Mucosa of descending colon (tissue), 3 donors: Measurements from ENCODE around the gene C16orf92. TPM values are rescaled to one million over a fixed set of nuclear protein-coding genes. Genes with fewer than 3 reads are reported as not detected.

Experiments used
- ATAC-seq: fragments of 200-7000 bp; cut with Tn5 transposase; one replicate; pipeline ENCODE4 v1.9.1; 2020; ENCODE audit warnings: mild to moderate bottlenecking, moderate library complexity
- DNase-seq, 3 donors: peaks; one replicate each; pipeline ENCODE4 v3.0.0-alpha.2; 2020
- H3K36me3 ChIP-seq: fragments of 200-600 bp; one replicate; pipeline ENCODE4 v1.8.0; 2021; ENCODE audit warnings: low read depth, mild to moderate bottlenecking
- H3K4me1 ChIP-seq: fragments of 200-600 bp; one replicate; pipeline ENCODE4 v1.8.0; 2021; ENCODE audit warnings: low read depth, mild to moderate bottlenecking
- H3K4me3 ChIP-seq: fragments of 200-600 bp; one replicate; pipeline ENCODE4 v1.8.0; 2021; ENCODE audit warnings: mild to moderate bottlenecking
- H3K9me3 ChIP-seq: fragments of 200-600 bp; one replicate; pipeline ENCODE4 v1.8.0; 2021; ENCODE audit warnings: mild to moderate bottlenecking
- intact Hi-C, 2 donors: fragments of 100-400 bp; cut with DNase I in 1 of 2; cut with micrococcal nuclease in 1 of 2; formaldehyde crosslinking; loops; one replicate each; pipeline versions ENCODE4 v1.11.0 to v1.11.1; 2022; cut with DNase I, micrococcal nuclease
- total RNA-seq, 3 donors: library from RNA; stranded (reverse); fragmentation: NEBNext Ultra II Directional in 2 of 3; extraction: Animal tissue kit (Norgen Biotek cat#: 25700) in 2 of 3; gene quantifications; one replicate each; pipeline versions ENCODE4 v1.2.1 to v1.2.4, GENCODE V29; 2021 to 2023
- TF ChIP-seq, protein P1 (sequence below): fragments of 200-600 bp; IDR thresholded peaks from one replicate; pipeline ENCODE4 v1.8.0; 2022; ENCODE audit warnings: antibody characterized with exemption, mild to moderate bottlenecking
- donor health status: DM: no; HTN: no; CAD: no; lungs with moderate emphysema.
- donor health status: DM: no; HTN: no; CAD: no.
- donor health status: DM: no; HTN: yes; CAD: no.

Gene C16orf92
- total RNA-seq, 3 donors from 2014 or later = not detected

DNA sequence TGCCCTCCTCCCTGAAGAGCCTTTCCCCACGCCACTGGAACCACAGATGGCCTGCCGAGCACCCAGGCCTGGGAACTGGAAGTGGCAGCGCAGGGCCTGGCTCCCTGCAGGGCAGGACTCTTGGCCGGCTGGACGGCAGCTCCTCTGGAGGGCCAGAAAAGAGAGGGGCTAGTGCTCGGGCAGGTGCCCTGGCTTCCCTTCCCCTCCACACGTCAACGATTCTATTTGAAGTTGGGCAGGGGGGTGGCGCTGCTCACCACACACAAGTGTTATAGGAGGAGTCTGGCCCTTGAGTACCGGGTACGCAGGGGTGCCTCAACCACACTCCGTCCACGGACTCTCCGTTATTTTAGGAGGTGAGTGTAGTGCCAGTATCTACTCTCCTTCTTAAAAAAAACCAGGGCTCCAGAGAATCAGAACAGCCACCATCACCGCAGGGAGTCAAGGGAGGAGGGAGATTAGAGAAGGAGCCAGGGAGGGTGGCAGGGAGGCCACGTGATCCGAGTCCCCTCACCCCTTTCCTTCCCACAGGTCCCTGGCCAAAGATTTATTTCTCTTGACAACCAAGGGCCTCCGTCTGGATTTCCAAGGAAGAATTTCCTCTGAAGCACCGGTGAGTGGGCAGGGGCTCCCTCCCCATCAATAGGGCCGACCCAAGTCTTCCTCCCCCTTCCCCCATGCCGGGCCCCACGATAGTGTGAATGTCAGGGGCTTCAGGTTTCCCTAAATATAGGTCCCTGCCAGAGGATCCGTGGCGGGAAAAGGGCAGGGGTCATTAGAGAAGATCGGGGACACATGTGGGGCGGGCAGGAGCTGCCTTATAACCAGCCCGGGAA is 41.1 kb downstream of the C16orf92 start:
- DNase-seq = peak; percentile 79 to 88 (median 80)
- TF ChIP-seq, protein P1, sequence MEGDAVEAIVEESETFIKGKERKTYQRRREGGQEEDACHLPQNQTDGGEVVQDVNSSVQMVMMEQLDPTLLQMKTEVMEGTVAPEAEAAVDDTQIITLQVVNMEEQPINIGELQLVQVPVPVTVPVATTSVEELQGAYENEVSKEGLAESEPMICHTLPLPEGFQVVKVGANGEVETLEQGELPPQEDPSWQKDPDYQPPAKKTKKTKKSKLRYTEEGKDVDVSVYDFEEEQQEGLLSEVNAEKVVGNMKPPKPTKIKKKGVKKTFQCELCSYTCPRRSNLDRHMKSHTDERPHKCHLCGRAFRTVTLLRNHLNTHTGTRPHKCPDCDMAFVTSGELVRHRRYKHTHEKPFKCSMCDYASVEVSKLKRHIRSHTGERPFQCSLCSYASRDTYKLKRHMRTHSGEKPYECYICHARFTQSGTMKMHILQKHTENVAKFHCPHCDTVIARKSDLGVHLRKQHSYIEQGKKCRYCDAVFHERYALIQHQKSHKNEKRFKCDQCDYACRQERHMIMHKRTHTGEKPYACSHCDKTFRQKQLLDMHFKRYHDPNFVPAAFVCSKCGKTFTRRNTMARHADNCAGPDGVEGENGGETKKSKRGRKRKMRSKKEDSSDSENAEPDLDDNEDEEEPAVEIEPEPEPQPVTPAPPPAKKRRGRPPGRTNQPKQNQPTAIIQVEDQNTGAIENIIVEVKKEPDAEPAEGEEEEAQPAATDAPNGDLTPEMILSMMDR = no peak
- Histone ChIP-seq H3K36me3 (peaks cover 5% of the 10 kb centered on the region), H3K4me3 (peak overlapping the region; percentile 96), H3K4me1 (peaks cover 32% of the 10 kb centered on the region), H3K9me3 (no peaks in the 10 kb centered on the region)
- intact Hi-C loops = no loop called here
- peak; percentile 22 for ATAC-seq

DNA sequence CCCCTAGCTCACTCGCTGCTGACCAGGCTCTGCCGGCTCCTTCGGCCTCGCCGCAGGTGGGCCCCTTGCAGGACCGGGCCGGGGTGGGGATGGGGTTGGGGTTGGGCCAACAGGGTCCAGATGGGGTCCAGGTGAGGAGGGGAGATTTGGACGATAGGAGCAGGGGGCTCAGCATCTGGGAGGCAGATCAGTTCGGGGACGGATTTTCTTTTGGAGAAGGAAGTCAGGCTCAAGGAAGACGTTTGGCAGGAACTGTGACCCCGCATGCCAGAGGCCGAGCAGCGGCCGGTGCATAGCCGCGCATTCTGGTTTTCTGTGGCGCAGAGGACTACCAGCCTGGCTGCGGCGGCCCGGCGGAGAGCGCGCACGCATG is 41.7 kb downstream of the C16orf92 start:
- Histone ChIP-seq H3K4me3 (peak overlapping the region; percentile 96), H3K9me3 (no peaks in the 10 kb centered on the region), H3K4me1 (peaks cover 38% of the 10 kb centered on the region), H3K36me3 (peaks cover 11% of the 10 kb centered on the region)
- TF ChIP-seq, protein P1 = no peak
- DNase-seq = no peak
- intact Hi-C loops = no loop called here
- ATAC-seq = peak; percentile 1

DNA sequence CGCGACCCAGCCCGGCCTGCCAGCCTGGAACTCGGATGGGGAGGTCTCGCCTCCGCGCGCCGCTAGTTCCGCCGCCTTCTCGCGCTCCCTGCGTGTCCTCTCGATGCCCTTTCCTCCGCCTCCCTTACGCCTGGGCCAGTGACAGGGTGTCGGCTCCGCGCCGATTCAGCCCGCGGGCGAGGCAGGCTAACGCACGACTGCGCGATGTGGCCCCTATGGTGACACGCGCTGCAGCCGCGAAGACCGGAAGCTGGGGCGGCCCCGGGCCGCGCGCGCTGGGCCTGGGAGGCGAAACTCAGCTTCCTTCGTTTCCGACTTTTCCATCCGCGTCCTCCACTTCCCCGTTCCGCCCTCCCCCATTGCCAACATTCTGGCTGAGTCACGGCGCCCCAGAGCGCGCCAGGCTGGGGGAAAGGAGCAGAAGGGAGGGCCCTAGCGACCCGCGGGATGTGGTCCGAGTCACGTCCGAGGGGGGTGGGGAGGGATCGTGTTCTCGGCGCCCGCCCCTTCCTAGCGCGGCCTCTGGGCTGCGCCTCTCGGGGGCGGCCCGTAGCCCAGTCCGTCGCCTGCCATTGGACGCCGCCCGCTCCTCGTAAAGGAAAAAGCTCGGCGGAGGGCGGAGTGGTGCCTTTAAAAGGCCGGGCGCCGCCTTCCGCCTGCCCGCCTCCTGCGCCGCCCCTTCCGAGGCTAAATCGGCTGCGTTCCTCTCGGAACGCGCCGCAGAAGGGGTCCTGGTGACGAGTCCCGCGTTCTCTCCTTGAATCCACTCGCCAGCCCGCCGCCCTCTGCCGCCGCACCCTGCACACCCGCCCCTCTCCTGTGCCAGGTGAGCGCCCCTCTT is 42.3 kb downstream of the C16orf92 start, which contains the start of gene ALDOA:
Gene ALDOA (plus strand): TSS at position 659 of the 841 bp plus-strand sequence. CDS start 1,138 bp downstream, outside the sequence.
- Histone ChIP-seq H3K9me3 (no peaks in the 10 kb centered on the region), H3K36me3 (peaks cover 15% of the 10 kb centered on the region), H3K4me1 (peaks cover 44% of the 10 kb centered on the region), H3K4me3 (peak within 1 kb of the TSS; percentile 96)
- ATAC-seq (peak; percentile 88), DNase-seq (peak; percentile 98 to 99 (median 98))
- TF ChIP-seq, protein P1 = peak; percentile 5
- intact Hi-C loops = no loop called here

DNA sequence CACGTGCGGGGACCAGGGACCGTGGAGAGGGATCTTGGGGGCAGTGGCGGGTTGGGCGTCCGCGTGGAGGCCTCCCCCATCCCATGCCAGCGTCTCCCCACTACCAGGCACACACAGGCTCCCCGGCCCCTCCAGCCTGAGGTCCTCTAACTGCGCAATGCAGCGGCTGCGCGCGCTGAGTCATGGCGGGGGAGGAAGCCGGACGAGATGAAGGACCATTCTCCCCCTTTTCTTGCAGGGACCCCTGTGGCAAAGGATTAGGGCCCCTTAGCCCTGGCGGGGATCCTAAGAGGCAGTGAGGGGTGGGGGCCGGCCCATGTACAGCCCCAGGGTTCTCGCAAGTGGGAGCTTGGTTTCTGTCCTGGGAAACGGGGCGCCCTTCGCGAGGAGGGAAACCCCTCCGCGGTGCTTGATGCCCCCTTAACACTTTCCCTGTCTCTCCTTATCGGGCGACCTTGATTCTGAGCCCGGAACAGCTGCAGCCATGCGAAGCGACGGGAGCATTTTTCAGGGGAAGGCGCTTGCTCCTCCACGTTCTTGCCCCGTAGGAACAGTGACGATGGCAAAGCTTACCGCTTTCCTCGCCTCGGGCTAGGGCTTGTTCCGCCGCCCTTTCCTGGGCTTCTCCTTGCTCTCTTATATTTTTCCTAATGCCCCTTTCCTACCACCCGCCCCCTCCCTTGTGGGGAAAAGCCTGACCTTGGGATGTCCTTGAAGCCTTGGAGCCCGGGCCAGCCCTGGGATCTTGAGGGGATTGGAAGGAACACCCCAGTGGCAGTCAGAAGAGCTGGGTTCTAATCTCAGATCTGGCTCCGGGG is 43.2 kb downstream of the C16orf92 start:
- Histone ChIP-seq H3K9me3 (no peaks in the 10 kb centered on the region), H3K4me3 (peak overlapping the region; percentile 96), H3K36me3 (peaks cover 19% of the 10 kb centered on the region), H3K4me1 (peaks cover 45% of the 10 kb centered on the region)
- intact Hi-C loops = no loop called here
- TF ChIP-seq, protein P1 = no peak
- ATAC-seq (peak; percentile 15), DNase-seq (peak in 1 of 3 donors; percentile 39)
